HG03139 (cell line): ENCODE measurements around the gene THBS2.
"Not testable (repeated sequence)": the region's sequence is repeated elsewhere in the genome, so short reads cannot be mapped to it uniquely, and the experiment has no call there.

Experiments
- ATAC-seq: cut with Tn5 transposase; IDR thresholded peaks from one replicate; pipeline ENCODE4 v1.9.1; 2021; ENCODE audit not compliant: unreplicated experiment

THBS2 gene

DNA sequence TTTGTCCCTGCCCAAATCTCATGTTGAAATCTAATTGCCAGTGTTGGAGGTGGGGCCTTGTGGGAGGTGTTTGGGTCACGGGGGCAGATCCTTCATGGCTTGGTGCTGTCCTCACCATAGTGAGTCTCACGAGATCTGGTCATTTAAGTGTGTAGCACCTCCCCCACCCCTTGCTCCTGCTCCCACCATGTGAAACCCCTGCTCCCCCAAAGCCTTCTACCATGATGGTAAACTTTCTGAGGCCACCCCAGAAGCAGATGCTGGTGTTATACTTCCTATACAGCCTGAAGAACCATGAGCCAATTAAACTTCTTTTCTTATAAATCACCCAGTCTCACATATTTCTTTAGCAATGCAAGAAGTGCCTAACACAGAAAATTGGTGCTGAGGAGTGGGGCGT lies 19.9 kb upstream of the THBS2 start:
- ATAC-seq = no peak

- no peak for ATAC-seq
These were observed 18.2 kb upstream of the THBS2 start for GRCh38 chr6:169271877-169272216.

DNA sequence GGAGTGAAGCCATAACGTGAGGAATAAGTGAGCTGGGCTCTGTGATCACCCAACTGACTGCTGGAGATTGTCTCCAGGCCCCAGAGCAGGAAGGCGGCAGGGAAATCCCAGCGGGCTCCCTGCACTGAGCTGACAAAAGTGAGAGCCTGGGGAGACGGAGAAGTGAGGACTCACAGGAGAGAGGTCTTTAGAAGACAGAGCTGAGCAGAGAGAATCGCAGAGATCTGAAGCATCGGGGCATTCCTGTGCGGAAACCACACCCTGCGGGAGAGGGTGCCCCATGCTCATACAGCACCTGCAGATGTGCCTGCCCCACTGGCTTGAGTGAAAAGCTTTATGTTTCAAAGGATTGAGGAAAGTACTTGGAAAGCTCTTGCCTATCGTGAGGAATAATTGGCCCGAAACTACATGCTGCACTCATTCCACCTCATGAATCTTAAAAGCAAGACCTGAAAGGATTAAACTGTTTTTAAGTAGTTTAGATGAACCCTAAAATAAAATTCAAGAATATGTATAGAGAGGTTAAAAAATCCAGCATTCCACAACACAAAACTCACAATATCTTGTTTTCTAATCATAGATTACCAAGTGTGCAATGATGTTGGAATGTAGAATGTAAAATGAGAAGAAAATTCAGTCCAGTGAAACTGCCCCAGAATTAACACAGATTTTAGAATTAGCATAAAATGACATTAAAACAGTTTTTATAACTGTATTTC lies 17.7 kb upstream of the THBS2 start:
- ATAC-seq = no peak

DNA sequence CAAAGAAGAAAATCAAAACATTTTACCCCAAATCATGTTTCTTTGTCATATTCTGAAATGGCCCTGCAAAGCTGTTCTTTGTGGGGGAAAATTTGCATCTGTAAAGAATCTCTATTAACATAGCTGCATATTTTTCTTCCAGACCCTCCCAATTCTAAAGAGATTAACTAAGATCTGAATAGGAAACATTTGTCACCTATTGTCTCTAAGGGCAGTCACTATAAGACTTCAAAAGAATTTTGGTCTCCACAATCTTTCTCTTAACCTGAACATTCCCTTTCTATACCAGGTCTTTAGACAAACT lies 16.4 kb upstream of the THBS2 start:
- ATAC-seq = not testable (repeated sequence)

DNA sequence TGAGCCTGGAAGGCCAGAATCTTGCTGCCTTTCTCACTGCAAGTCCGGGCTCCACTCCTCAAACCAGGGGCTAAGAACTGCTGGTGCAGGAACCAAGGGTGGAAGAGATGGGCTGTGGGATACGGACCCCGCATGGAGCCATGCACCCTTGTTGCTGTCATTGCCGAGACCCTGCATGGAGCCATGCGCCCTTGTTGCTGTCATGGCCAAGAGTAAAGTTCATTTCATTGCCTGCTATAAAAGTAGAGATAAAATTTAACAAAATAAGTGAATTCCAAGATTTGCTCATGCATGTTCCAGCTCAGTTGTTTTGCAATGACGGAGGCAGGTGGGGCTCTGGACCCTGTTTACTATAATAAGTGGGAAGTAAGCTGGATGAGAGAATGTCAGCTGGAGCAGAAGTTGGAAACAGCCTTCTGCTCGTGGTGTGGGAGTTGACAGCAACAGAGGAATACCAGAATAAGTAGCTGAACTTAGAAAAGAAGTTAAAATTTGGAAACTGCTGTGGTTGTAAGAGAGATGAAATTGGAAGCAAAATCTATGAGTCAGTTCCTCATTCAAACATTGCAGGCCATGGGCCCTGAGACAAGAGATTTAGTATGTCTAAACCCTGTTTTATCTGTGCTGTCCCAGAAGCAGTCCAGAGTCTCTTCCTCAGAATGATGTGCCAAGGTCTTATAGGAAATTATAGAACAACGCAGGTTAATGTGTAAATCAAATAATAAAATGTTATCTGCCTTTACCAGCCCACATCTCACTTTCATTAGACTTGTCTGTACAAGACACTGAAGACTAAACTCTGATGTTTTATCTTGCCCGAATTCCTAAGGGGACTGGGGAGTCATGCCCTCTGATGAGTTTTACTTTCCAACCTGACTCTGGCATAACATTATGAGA lies 15.8 kb upstream of the THBS2 start:
- no peak for ATAC-seq

- ATAC-seq = no peak
These were observed 14.6 kb upstream of the THBS2 start for GRCh38 chr6:169268276-169268675.

DNA sequence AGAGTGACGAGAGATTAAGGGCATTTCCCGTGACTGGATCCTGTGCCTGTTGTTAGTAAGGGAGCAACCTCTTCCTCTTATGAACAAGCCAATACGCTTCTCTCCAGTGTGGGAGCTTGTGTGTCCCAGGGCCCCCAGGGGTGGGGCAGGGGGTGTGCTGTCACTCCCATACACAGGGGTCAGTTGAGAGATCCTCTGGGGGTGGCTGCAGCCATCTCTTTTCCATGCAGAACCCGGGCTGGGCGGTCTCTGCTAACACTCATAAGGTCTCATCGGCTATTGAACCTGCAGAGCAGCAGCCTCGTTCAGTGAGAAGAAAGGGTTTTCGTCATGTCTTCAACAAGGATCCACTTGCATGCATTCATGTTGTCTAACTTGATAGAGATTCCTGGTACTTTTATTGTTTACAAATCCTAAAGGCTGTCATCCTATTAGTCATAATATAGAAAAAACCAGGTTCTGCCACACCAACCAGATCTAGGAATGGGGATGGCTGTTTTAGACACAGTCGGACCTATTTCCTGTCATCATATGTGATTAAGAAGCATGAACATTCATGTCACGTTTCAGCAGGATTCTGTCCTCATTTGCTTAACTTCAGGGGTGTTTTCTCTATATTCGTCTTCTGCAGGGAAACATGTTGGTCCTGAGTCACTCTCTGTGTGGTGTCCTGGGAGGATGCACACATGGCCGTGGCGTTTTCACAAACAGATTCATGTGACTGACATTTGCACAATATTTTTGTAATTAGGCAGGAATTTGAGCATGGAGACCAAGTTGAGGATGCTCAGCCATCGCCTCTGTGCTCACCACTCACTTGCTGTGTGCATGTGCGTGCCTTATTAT lies 13.3 kb upstream of the THBS2 start:
- no peak for ATAC-seq

- no peak for ATAC-seq
These were observed 12.6 kb upstream of the THBS2 start for GRCh38 chr6:169266261-169266660.

- no peak for ATAC-seq
These were observed 12.0 kb upstream of the THBS2 start for GRCh38 chr6:169265486-169266131.

- no peak for ATAC-seq
These were observed 10.4 kb upstream of the THBS2 start for GRCh38 chr6:169263836-169264608.

DNA sequence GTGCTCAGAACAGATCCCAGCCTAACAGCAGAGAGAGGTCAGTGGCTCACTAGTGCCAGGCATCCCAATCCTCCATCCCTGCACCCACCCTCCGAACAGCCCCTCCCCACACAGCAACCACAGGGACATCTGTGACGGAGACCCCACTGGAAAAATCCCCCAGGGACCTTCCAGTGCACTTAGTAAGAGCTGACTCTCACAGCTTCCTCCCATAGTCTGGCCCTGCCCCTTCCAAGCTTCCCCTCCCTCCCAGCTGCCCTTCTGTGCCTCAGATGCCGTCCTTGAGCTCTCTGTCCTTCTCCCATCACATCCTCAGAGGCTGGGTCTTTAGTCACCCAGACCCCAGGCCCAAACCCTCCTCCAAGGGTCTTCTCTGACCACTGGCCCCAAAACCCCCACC lies 9.7 kb upstream of the THBS2 start:
- no peak for ATAC-seq

DNA sequence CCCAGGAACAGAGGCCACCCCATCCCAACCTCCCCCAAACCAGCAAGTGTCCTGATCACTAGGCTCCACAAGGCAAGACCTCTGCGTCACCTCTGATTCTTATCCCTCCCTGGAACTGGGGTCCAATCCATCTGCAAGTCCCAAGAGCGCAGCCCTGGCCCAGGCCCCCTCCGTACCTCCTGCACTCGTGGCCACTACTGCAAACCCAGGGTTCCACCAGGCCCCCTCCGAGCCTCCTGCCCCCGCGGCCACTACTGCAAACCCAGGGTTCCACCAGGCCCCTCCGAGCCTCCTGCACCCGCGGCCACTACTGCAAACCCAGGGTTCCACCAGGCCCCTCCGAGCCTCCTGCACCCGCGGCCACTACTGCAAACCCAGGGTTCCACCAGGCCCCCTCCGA lies 9.0 kb upstream of the THBS2 start:
- not testable (repeated sequence) for ATAC-seq

DNA sequence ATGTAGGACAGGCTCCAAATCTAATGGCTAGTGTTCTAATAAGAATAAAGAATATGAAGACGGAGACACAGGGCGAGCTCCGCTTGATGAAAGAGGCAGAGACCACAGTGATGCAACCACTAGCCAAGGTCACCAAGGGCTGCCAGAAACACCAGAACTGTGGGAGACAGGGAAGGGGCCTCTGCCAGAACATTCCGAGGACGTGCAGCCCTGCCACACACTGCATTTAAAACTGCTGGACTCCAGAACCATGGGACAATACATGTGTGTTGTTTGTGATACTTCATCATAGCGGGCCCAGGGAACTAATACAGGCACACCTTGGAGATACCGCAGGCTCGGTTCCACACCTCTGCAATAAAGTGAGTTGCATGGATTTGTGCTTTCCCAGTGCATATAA lies 2.9 kb upstream of the THBS2 start:
- no peak for ATAC-seq

DNA sequence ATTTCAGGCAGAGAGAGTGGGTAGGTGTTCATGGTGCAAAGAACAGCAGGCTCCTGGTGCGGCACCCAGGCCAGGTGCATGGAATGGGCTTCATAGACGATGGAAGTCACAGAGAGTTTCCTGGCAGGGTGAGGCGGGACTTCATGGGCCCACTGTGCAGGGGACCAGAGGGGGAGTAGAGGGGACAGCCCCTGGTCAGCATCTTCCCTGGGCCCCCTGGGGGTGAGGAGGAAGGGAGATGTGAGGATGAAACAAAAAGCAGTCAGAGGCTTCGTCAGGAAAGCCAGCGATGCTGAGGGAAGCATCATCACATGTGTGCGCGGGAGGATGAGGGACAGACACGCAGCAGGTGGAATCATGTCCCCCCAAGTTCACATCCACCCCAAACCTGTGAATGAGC lies 2.4 kb upstream of the THBS2 start:
- no peak for ATAC-seq

GRCh38 chr6:169255643-169256042 lies 2.0 kb upstream of the THBS2 start:
- no peak for ATAC-seq

GRCh38 chr6:169254456-169255316 lies 1.0 kb upstream of the THBS2 start:
- no peak for ATAC-seq

DNA sequence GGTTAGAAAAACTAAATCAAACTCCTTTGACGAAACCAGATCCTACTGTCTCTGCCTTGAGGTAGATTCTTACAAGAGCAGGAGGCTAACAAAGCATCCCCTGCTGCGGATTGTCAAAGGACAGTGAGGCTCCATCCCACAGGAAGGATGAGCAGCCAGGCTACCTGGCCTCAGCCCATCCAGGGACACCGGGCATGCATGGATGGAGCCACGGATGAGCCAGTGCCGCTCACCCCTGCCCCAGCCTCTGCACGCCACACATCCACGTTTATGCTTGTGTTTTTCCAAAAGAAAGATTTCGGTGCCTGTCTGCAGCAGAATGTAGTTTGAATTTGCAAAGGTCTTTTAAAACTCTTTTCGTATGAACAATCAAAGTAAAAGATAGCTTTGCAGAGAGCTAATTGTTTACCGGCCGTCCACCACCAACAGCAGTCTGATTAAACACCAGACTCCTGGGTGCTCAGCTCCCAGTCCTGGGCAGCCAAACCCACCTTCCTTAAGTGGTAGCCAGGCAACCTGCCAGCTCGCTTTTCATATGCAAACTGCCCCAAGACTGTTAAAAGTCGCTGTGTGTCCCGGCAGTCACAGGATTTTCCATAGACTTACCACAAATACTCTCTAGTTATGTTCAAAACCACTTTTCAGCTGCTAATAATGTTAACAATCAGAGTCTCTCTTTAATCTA lies 999 bp downstream of the THBS2 start:
- ATAC-seq = no peak

DNA sequence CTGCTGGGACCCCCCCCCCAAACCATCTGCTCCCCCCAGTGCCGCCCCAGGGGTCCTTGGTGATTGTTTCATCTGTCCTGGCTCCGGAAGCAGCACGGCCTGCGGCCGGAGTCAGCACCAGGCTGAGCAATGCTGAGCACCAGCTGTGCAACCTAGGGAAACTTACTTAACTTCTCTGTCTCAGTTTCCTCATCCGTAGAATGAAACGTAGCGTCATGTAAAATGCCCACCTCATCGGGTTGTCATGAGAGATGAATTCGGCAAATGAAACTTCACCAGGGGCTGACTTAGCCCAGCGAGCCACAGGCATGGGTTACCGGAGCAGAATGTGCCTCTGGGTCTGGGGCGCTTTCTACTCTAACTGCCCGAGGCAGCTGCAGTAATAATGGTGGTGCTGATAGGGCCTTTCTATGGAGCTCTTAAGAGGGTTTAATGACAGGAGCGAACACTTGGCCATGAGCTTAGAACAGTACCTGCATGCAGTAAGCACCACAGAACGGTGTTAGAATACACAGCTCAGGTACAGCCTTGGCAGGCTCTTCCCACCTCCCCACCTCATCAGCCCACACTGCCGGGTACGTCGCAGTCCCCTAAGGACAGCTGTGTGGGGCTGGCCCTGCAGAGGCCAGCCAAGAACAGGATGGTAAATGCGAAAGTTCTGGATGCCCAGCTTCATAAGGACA lies 1.7 kb downstream of the THBS2 start:
- ATAC-seq = no peak
